ENCODE results near the gene CDV3.

Gene CDV3

GRCh38 chr3:133576169-133576568 is 2.7 kb downstream of the CDV3 start:
- H3K27ac ChIP-seq: no peak overlapping the region
- TF ChIP-seq CTCF (IDR thresholded peaks at IDR 0.05) (no peak), ZFX (IDR thresholded peaks at IDR 0.05; ENCODE audit: borderline replicate concordance) (no peak)

- TF ChIP-seq ZFX (IDR thresholded peaks at IDR 0.05; ENCODE audit: borderline replicate concordance) (no peak), CTCF (IDR thresholded peaks at IDR 0.05) (peak; percentile 72)
- H3K27ac ChIP-seq: peak overlapping the region; percentile 18
Observed at GRCh38 chr3:133578548-133579191, 5.2 kb downstream of the CDV3 start.

- TF ChIP-seq ZFX (IDR thresholded peaks at IDR 0.05; ENCODE audit: borderline replicate concordance) (no peak), CTCF (IDR thresholded peaks at IDR 0.05) (no peak)
- no peak overlapping the region for H3K27ac ChIP-seq
Observed at GRCh38 chr3:133583396-133583795, 9.9 kb downstream of the CDV3 start.

- H3K27ac ChIP-seq: no peak overlapping the region
- TF ChIP-seq CTCF (IDR thresholded peaks at IDR 0.05) (no peak), ZFX (IDR thresholded peaks at IDR 0.05; ENCODE audit: borderline replicate concordance) (no peak)
Observed at GRCh38 chr3:133588035-133588434, 14.5 kb downstream of the CDV3 start.

GRCh38 chr3:133588784-133589465 is 15.4 kb downstream of the CDV3 start:
- no peak overlapping the region; the same call in 1 of the 2 replicates for H3K27ac ChIP-seq
- TF ChIP-seq ZFX (IDR thresholded peaks at IDR 0.05; ENCODE audit: borderline replicate concordance): no peak

- no peak overlapping the region; the same call in 1 of the 2 replicates for H3K27ac ChIP-seq
- TF ChIP-seq ZFX (IDR thresholded peaks at IDR 0.05; ENCODE audit: borderline replicate concordance): no peak
- TF ChIP-seq CTCF (IDR thresholded peaks at IDR 0.05): no peak
Observed at GRCh38 chr3:133589503-133589902, 16.0 kb downstream of the CDV3 start.

- no peak for TF ChIP-seq ZFX (IDR thresholded peaks at IDR 0.05; ENCODE audit: borderline replicate concordance)
- TF ChIP-seq CTCF (IDR thresholded peaks at IDR 0.05): no peak
- H3K27ac ChIP-seq: 0 out of 2 replicates have a peak overlapping the region, but pooled peaks have one; percentile 0
Observed at GRCh38 chr3:133591271-133591742, 17.8 kb downstream of the CDV3 start.
